GM18873 (cell line): ENCODE data around the gene RNF8.
A peak's percentile ranks its signal among the peaks of the same experiment; 100 is the strongest.
"Not testable (repeated sequence)": the region's sequence is repeated elsewhere in the genome, so short reads cannot be mapped to it uniquely, and the experiment has no call there.

Source experiments
- ATAC-seq: cut with Tn5 transposase; IDR thresholded peaks from one replicate; pipeline ENCODE4 v1.9.1; 2021; ENCODE audit warnings: mild to moderate bottlenecking, moderate library complexity, moderate number of reproducible peaks; ENCODE audit not compliant: unreplicated experiment, low FRiP score

RNF8 gene

DNA sequence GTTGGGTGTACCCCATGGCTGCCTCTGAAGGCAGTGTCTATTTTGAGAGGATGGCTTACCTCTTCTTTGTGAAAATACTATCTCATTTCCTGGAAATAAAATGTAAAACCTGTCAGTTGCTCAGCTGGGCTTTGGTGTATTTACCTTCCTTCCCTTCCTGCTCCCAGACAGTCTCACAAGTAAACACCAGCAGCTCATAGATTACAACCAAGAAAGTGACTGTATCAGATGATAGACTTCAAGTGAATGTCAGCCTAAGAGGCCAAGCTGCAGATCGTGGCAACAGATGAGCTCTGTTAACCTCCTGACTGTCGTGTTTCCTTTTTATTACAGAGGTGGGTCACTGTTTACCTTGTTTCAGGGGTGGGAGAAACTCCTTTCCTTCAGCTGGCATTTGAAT, 37.3 kb downstream of the RNF8 start:
- no peak for ATAC-seq

DNA sequence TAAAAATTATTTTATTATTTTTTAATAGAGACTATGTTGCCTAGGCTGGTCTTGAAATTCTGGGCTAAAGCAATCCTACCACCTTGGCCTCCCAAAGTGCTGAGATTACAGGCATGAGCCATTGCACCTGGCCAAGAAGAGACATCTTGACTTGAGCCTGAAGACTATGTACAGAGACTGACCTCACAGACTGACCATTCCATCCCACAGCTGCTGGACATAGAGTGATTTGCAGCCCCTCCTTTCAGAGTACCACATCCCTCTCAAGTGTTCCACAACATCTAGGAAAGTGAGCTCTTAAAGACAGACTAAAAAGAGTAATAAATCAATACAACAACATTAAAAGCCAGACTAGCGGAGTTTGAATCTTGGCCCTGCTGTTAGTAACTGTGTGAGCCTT, 39.0 kb downstream of the RNF8 start:
- no peak for ATAC-seq

DNA sequence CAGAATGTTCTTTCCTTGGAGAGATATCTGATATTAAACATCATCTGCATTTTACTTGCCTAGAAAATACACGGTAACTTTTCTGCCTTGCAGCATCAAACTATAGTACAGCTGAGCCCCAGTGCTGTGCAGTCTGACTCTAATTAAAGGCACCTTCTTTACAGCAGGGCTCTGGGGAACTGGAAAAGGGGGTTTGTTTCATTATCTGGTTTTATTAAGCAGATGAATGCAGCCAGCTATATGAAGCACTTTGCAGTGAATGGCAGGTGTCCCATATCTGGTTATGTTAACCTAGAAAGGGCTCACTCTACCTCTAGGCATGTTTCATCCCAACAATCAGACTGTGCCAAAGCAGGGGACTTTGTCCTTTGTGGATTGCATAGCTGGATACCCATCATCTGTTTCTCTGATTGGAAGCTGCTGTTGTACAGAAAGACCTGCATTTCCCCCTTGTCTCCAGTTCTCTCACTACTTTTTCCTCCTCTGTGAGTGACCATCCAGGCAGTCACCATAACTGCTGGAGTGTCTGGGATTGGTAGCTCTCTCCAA, 39.7 kb downstream of the RNF8 start:
- ATAC-seq, result no peak

DNA sequence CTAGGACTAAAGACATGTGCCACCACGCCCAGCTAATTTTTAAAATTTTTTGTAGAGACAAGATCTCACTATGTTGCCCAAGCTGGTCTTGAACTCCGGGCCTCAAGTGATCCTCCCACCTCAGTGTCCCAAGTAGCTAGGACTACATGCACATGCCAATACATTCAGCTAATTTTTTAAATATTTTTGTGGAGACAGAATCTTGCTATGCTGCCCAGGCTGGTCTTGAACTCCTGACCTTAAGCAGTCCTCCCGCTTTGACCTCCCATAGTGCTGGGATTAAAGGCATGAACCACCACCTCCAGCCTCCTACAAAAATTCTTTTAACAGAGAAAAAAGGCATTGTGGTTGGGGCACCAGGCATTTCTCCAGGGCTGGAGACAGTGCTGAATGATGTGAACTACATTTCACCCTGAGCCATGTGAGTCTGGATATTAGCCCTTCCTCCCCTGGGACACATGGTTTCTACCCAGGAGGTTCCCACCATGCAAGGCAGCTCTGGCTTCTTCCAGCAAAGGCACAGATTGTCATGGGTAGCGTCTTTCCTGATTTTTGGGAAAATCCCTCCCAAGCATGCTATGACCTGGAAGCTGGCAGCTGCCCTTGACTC, 42.9 kb downstream of the RNF8 start:
- no peak for ATAC-seq

DNA sequence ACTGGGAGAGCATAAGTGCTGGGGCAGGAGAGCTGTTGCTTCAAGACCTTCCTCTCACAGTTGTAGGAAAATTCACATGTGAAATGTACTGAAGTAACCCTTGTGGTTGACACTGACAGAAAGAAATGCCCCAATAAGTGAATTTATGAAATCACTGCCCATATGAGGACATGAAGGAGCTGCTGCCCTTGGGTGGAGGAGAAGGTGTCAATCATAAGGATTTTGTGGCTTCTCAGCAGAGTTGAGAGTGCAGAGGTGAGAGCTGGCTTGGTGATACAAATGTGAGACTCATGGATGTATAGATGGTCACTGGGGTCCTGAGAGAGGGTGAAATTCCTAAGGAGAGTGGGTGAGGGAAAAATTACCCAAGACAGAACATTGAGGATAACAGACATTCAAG, 45.3 kb downstream of the RNF8 start:
- no peak for ATAC-seq

DNA sequence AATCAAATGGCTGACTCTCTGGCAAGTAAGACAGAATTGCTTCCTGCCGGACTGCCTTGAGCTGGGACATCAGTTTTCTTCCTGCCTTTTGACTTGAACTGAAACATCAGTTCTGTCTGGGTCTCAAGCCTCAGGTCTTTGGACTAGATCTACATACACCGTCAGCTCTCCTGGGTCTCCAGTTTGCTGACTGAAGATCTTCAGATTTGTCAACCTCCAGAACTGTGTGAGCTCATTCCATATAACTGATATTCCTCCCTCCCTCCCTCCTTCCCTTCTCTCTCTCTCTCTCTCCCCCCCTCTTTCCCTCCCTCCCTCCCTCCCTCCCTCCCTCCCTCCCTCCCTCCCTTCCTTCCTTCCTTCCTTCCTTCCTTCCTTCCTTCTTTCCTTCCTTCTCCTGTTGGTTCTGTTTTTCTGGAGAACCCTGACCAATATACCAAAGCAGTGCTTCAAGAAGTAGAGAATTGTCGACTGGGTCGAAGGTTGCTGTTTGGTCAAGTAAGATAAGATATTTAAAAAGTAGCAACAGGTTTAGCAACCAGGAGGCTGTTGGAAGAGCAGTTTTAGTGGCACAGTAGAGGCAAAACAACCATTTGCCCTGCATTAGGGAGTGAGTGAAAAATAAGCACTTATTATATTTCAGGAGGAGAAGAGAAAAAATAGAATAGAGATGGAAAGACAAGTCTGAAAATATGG, 46.2 kb downstream of the RNF8 start:
- ATAC-seq, result no peak

DNA sequence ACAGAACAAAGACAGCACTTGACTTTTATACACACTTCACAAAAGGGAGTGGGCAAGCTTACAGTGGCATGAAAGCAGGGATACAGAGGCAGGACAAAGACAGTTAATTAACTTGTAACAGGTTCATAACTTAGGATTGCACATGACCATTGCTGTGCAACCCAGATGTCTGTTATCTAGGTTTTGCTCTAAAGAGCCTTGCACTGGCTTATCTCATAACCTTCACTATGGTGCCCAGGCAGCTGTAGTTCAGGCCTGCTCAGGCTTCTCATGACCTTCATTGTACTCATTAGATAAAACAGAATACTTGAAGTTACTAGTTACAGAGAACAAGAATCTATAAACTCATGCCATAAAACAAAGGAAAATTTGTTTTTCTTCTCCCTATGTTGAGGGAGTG, 47.9 kb downstream of the RNF8 start:
- ATAC-seq, result not testable (repeated sequence)

DNA sequence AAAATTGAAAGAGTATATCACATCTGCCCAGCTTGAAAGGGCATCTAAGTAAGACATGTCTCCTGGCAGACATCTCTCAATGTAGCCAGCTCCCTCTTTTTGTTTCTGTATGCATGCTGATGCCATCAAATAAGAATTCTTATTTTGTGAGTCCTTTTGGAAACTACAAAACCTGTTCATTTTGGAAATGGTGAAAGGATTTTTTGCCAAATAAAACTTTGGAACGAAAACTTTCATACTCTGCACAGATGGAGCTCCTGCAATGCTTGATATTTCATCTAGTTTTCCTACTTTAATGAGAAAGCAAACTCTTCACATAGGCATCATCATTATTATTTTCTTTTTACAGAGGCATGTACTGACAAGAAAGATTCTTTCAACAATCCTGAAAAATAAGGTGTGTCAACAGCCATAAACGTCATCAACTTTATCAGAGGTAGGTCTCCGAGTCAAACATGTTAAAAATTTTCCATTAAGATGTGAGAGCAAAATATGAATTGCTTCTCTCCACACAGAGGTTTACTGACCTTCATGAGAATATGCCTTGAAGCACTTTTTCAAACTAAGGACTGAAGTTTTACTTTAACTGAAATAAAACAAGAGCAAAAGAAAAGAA, 53.1 kb downstream of the RNF8 start:
- no peak for ATAC-seq

DNA sequence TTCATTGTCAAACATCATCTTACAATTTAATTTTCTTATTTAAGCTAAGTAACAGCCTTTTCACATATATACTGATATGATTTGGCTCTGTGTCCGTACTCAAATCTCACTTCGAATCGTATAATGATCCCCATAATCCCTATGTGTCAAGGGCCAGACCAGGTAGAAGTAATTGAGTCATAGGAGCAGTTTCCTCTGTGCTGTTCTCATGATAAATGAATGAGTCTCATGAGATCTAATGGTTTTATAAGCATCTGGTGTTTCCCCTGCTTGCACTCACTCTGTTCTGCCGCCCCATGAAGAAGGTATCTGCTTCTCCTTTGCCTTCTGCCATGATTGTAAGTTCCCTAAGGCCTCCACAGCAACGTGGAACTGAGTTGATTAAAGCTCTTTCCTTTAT, 54.2 kb downstream of the RNF8 start:
- ATAC-seq, result no peak

DNA sequence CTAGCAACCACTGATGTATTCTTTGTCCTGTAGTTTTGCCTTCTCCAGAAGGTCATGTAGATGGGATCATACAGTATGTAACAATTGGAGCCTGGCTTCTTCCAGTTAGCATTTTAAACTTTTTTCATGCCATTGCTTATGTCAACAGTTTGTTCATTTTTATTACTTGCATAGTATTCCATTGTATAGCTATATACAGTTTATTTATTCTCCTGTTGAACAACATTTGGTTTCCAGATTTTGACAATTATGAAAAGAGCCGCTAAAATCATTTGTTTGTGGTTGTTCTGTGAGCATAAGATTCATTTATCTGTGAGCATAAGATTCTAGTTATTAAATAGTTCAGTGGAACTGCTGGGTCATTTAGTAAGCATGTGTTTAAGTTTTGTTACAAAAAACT, 55.7 kb downstream of the RNF8 start:
- ATAC-seq, result no peak

DNA sequence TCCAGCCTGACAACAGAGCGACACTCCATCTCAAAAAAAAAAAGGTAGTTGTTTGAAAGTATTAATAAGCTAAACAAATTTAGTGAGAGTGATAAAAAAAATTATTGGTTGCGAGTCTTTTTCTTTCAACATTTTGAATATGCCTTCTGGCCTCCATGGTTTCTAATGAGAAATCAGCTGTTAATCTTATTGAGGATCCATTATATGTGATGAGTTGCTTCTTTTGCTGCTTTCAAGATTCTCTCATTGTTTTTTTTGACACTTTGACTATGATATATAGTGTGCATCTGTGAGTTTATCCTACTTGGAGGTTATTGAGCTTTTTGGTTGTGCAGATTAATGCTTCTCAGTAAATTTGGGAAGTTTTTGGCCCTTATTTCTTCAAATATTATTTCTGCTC, 63.6 kb downstream of the RNF8 start:
- no peak for ATAC-seq

DNA sequence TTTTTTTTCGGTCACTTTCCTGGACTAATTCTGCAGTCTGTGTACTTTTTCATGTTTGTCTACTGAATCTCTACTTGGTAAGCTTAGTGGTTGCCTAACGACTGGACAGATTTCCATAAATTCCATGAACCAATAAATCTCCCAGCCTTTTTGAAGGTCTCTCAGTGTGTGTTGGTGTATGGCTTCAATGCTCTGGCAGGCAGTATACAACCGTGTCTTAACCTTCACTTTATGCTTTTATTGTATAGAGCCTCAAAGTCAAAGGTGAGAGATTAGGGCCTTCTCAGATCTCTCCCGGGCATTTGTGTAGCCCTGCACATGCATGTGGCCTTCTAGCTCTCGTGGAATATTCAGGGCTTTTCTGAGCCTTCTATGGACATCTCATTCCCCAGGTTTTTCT, 64.9 kb downstream of the RNF8 start:
- ATAC-seq, result no peak

DNA sequence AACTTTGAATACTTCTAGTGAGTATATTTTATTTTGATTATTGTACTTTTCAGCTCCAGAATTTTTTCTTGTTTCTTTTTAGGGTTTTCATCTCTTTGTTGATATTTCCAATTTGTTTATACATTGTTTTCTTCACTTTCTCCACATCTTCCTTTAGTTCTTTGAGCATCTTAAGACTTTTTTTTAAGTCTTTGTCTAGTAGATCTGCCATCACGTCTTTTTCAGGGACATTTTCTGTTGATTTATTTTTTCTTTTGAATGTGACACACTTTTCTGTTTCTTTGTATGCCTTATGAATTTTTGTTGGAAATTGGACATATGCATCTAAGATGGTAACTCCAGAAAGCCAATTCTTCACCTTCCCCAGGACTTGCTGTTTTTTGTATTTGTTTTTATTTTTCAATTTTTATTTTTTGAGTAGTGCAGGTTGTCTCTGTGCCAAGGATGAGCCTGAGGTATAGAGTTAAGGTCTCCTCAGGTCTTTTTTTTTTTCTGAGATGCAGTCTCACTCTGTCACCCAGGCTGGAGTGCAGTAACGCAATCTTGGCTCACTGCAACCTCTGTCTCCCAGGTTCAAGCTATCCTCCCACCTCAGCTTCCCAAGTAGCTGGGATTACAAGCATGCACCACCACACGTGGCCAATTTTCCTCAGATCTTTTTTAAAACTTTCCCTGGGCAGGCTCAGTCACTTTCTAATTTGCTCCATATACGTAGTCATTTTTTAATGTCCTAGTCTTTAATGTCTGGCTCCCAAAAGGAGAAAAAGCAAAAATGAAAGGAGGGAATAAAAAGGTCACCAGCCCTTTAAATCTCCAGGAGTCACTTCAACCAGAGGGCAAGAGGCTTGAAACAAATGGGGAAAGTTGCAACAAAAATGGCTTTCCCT, 72.5 kb downstream of the RNF8 start:
- no peak for ATAC-seq

DNA sequence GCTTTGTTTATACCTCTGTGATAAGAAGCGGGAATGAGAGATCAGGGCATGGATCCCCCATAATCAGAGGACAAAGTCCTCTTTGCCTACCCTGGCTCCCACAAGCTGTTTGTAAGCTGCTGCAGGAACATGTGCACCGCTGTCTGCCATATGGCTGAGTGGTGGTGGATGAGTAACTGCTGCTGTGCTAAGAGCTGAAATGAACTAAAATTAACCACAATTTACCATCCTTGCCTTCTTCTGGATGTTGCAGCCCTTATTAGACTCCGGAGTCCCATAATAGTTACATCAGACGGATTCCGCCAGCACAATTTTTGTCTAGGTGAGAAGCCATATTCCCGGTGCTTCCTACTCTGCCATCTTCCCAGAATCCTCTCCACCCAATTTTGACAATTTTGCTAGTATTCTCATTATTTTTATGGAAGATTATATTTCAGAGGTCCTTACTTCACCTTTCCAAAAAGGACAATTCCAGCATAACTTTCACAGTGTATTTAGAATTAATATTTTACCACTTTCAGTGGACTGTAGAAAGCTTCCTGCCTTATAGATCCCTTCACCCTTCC, 73.2 kb downstream of the RNF8 start:
- ATAC-seq, result no peak

DNA sequence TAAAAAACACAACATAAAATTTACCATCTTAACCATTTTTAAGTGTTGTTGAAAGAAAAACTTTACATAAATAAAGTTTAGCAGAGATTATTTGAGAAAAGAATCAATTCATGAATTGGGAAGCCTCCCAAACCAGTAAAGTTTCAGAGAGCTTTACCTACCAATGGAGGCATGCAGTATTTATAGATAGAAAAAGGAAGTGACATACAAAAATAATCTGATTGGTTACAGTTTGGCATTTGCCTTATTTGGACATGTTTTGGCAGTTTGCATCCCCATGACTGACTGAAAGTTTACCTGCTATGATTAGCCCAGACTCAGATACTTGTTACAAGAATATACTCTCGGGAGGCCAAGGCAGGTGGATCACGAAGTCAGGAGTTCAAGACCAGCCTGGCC, 75.6 kb downstream of the RNF8 start:
- no peak for ATAC-seq

DNA sequence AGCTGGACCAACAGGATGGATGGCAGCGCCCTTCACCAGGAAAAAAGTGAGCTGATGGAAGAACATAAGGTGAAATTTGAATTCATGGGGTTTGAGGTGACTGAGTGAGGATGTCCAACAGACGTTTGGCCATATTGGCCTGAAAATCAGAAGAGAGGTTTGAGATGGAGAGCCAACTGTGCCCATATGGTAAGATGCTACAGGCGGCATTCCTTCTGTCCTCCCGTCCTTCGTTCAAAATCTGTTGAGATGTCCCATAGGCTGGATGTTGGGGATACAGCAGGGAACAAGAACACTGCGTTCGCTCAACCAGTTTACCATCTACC, 78.8 kb downstream of the RNF8 start:
- ATAC-seq, result no peak

DNA sequence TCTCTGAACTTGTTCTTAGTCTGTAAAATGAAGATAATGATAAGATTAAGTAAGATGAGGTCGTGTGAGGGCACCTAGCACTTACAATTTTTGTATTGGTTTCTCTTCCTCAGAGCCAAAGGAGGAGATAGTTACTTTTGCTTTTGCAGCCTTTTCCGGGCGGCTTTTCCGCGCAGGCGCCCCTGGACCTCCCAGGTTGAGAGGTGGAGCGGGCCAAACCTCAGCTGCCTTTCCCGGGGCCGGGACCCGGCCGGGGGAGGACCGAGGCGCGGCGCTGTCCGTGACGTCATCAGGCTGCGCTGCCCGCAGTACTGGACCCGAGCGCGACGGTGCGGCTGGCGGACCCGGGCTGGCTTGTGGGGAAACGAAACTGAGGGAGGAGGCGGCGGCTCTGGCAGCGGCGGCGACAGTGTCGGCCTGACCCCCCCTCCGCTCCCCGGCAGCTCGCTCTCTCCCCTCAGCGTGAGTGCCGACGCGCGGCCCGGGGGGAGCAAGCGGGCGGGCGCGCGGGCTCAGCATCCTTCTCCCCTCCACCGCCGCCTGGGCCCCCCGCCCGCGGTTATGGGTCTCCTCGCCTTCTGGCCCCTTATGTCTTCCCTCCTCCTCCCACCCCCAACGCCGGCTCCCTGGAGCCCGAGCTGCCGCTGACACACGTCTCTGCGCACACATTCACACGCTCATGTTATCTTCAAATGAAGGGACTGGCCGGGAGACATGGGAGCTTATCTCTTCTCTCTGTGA, 79.3 kb downstream of the RNF8 start, which contains the start of gene CMTR1:
TSS of gene CMTR1 (plus strand) at position 306 of the 741 bp plus-strand sequence. CDS start 2,409 bp downstream, outside the sequence.
- ATAC-seq, result peak; percentile 76

DNA sequence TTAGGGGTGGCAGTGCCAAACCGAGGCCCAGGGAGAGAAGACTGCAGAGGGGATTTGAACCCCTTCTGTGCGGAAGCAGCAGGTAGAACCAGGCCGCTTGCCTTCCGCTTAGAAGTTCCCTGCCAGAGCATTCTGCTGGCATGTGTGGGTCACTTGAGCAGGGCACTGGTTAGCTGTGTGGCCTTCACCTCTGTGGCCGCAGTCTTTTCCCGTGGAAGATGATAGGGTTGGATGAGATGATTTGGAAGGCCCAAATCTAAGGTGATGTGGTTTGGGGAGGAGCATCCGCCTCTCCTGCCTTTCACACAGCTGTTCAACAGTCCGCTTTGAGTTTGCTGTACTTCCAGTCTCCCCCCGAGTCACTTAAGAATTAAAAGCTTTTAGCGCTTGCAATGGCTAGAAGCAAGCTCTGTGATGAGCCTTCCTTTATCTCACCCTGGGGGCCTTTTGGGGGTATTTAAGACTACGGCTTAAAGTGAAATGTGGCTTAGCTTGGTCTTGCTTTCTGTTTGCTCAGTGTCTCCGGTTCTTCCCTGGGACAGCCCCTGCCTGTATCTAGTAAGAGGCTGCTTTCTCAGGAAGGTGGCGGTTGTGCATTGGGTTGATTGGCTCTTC, 80.0 kb downstream of the RNF8 start:
- ATAC-seq, result peak; percentile 16

DNA sequence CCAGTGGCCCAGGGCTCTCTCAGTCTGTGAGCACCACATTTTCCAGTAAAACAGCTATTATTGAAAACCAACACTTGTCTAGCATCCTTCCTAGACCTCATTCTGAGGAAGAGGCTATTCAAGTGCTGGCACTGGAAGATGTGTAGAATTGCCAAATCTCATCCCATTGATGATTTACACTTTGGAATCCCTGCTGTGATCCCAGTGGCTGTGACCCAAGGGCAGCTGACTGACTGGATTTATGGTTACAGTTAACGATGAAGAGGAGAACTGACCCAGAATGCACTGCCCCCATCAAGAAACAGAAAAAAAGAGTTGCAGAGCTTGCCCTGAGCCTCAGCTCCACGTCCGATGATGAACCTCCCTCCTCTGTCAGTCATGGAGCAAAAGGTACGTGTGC, 81.6 kb downstream of the RNF8 start:
- ATAC-seq, result no peak
